ENCODE results near the gene AIF1. TPM values are rescaled to one million over a fixed set of nuclear protein-coding genes. Genes with fewer than 3 reads are reported as not detected.
A peak's percentile ranks its signal among the peaks of the same experiment; 100 is the strongest.

AIF1 gene
- total RNA-seq, 1 donor from 2014 or later = 15.2 TPM

- peak overlapping the region; percentile 90 for H3K4me3 ChIP-seq
- no peak for DNase-seq
- intact Hi-C loops (cut with micrococcal nuclease) = no loop called here
- peak overlapping the region; percentile 95 for H3K27ac ChIP-seq (replicated peaks)
- H3K36me3 ChIP-seq = peaks cover 37% of the 10 kb centered on the region
- peaks cover 75% of the 10 kb centered on the region for H3K4me1 ChIP-seq
- TF ChIP-seq CTCF (IDR thresholded peaks at IDR 0.05; ENCODE audit: borderline replicate concordance) = no peak
- H3K27me3 ChIP-seq (ENCODE audit: low read depth) = no peaks in the 10 kb centered on the region
- no peaks in the 10 kb centered on the region for H3K9me3 ChIP-seq (replicated peaks)
Measured at GRCh38 chr6:31659649-31660380, 44.8 kb downstream of the AIF1 start.

DNA sequence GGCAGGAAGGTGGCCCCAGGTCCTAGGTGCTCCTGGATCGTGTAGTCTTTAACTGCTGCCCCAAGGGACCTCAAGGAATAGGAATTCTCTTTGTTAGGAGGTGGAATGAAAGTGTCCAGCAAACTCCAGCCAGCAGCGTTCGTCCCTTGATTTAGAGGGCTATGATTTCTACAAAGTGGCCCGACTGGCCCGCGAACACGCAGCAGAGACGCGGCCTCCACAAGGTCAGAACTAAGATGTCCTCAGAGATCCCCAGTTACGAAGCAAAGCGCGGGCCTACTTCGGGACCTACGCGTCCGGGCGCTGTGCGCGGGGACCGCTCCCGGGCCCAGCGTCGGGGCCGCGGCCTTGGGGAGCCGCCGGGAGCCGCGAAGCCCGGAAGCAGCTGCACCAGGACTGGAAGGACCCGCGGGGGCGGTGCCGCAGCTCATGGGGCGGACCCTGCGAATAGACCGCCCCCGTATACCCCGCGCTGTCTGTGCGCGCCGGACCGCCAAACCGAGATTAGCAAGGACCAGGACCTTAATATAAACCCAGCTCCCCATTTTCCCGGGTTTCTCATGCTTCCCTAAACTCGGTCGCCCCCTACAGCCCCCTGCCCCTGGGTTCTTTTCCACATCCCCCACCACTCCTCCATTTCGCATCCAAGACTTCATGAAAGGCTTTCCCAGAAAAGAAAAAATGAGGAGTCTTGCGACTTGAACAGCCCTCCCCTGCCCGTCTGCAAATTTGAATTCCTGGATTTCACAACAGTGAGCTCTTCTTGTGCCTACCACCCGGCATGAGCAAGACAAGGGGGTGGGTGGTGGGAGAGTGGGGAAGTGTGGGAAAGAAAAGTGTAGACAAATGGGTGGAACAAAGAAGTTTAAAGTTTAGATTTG lies 45.6 kb downstream of the AIF1 start, which contains the start of gene C6orf47:
TSS of gene C6orf47 (minus strand) at position 398 of the 881 bp plus-strand sequence. CDS start 831 bp downstream, outside the sequence.
- peak within 1 kb of the TSS; percentile 95 for H3K27ac ChIP-seq (replicated peaks)
- H3K27me3 ChIP-seq (ENCODE audit: low read depth) = no peaks in the 10 kb centered on the region
- H3K4me3 ChIP-seq = peak within 1 kb of the TSS; percentile 90
- peaks cover 82% of the 10 kb centered on the region for H3K4me1 ChIP-seq
- no peaks in the 10 kb centered on the region for H3K9me3 ChIP-seq (replicated peaks)
- H3K36me3 ChIP-seq = peaks cover 37% of the 10 kb centered on the region
- peak; percentile 9 for TF ChIP-seq CTCF (IDR thresholded peaks at IDR 0.05; ENCODE audit: borderline replicate concordance)
- peak; percentile 90 for DNase-seq
- intact Hi-C loops (cut with micrococcal nuclease) = no loop called here

DNA sequence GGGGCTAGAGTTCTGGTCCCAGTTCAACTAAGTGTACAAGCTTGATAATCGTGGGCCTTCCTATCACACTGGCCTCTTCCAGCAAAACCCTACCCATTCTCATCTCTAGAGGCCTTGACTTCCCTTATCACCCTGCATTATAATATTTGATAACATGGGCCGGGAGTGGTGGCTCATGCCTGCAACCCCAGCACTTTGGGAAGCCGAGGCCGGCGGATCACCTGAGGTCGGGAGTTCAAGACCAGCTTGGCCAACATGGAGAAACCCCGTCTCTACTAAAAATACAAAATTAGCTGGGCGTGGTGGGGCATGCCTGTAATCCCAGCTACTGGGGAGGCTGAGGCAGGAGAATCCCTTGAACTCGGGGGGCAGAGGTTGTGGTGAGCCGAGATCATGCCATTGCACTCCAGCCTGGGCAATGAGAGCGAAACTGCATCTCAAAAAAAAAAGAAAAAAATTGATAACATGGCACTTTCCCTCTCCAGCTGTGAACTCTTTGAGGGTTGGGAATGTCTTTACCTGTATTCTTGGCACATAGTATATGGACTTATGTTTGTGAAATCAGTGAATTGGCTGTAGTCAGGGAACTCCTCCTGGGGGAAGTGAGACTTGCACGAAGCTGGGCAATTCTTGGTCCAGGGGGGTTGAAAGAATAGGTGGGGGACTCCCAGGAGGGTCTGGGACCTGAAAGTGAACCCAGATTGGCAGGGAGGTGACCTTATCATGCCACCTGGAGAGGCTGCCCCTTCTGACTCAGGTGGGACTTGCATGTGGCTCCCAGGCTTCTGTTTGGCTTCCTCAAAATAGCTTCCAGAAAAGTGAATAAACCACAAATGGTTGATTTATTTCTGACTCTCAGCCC lies 46.5 kb downstream of the AIF1 start:
- no peaks in the 10 kb centered on the region for H3K27me3 ChIP-seq (ENCODE audit: low read depth)
- peak overlapping the region; percentile 90 for H3K4me3 ChIP-seq
- DNase-seq = no peak
- TF ChIP-seq CTCF (IDR thresholded peaks at IDR 0.05; ENCODE audit: borderline replicate concordance) = no peak
- H3K27ac ChIP-seq (replicated peaks) = peak overlapping the region; percentile 95
- peaks cover 88% of the 10 kb centered on the region for H3K4me1 ChIP-seq
- peaks cover 29% of the 10 kb centered on the region for H3K36me3 ChIP-seq
- H3K9me3 ChIP-seq (replicated peaks) = no peaks in the 10 kb centered on the region
- intact Hi-C loops (cut with micrococcal nuclease) = no loop called here

DNA sequence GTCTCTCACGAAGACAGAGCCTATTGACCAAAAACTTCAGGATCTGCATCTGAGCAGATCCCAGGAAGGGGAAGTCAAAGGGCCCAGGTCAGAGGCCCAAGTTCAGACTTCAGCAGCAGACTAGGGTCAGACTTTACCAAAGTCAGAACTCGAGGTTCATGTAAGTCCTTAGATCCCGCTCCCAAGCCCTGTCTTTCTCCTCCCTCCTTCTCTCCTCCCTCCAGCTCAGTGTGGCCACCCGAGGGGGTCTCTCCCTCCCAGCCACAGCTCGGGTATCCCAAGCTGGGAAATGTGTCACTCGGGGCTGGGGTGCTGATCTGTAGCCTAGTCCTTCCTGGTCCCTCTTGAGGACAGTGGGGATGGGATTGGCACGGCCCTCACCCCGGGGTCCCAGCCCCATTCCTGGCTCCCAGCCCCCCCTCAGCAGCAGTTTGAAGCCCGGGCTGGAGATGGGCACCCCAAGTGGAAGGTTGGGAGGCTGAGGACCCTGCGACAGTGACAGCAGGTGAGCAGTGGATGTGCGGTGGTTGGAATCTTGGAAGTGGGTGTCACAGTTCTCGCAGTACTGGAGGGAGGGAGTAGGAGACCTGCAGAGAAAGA lies 47.2 kb downstream of the AIF1 start:
- Histone ChIP-seq H3K9me3 (replicated peaks) (no peaks in the 10 kb centered on the region), H3K27ac (replicated peaks) (peak overlapping the region; percentile 96), H3K4me3 (no peak overlapping the region), H3K4me1 (peaks cover 93% of the 10 kb centered on the region), H3K27me3 (ENCODE audit: low read depth) (no peaks in the 10 kb centered on the region), H3K36me3 (peaks cover 28% of the 10 kb centered on the region)
- intact Hi-C loops (cut with micrococcal nuclease) = no loop called here
- no peak for DNase-seq
- TF ChIP-seq CTCF (IDR thresholded peaks at IDR 0.05; ENCODE audit: borderline replicate concordance) = no peak

All from left ventricle myocardium inferior (tissue), 1 donor.